ENCODE measurements around the gene EREG.

GRCh38 chr4:74410272-74410671 is 45.3 kb downstream of the EREG start:
- TF ChIP-seq CTCF (IDR thresholded peaks at IDR 0.05) = no peak
- no peak for TF ChIP-seq EP300 (IDR thresholded peaks at IDR 0.05)
- TF ChIP-seq POLR2AphosphoS5 (IDR thresholded peaks at IDR 0.05) = no peak
- TF ChIP-seq POLR2A (IDR thresholded peaks at IDR 0.05; ENCODE audit: low read depth) = no peak
